ENCODE measurements around the gene MAP3K2.
A peak's percentile ranks its signal among the peaks of the same experiment; 100 is the strongest.

MAP3K2 gene

DNA sequence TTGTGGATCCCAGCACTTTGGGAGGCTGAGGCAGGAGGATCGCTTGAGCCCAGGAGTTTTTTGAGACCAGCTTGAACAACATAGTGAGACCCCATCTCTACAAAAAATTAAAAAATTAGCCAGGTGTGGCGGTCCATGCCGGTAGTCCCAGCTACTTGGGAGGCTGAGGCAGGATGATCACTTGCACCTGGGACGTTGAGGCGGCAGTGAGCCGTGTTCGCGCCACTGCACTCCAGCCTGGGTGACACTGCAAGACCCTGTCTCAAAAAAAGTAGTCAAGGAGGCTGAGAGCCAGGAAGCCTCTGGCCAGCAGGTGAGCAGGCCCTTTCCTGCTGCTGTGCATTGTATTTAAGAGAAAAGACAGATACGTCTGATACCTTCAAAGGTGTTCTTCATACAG, 19.3 kb upstream of the MAP3K2 start:
- DNase-seq, result no peak

DNA sequence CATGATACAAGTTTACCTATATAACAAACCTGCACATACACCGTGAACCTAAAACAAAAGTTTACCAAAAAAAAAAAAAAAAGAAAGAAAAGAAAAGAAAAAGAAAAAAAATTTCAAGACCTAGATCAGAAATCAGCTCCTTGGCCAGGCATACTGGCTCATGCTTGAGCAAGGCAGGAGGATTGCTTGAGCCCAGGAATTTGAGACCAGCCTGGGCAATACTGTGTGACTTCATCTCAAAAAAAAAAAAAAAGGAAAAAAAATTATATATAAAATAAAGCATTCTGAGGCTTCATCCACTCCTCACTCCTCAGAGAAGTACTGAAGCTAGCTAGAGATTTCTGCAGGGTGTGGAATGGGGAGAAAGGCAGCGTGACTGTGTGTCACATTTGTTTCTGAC, 18.7 kb upstream of the MAP3K2 start:
- DNase-seq, result no peak

DNA sequence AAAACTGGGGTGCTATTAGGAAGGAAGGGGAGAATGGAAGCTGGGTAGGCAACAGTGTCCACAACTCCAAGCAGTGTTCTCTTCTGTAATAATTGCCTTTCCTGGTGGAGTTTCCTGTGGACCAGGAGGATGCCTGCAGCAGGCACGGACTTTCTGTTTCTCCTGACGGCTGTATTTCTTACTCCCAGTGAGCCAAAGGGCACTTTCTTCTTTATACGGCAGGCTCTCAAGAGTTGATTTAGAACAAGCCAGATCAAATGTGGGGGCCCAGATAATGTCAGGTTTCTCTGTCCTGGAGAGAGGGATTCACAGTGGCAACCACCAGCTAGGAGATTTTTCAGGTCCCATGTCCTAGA, 17.5 kb upstream of the MAP3K2 start:
- no peak for DNase-seq

DNA sequence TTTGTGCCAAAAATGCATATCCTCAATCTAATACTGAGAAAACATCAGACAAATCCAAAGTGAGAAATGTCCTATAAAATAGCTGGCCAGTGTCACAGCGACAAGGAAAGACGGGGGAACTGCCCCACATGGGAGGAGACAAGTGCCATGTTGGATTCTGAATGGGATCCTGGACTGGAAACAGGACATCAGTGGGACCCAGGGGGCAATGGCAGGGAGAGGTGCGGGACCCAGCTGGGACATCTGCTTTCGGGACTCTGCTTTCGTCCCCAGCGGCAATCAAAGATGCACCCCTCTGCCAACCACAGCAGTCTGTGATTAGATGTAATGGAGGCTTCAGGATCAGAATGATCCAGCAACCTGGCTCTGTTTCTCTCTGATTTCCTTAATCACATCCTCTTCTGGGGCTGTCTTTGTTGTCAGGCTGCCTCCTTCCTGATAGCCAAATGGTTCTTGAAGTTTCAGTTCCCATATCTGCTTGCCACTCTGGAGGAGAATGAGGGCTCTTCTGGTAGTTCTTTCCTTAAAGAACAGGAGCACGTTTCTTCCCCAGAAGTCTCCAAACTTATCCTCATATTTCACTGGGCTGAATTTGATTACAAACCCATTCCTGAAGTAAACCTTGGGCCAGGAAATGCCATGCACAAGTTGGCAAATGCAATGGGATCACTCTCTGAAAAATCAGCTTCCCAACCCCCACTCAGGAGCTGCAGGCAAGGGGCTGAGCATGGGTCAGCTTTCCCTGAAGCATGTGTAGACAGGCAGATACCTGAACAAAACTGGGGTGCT, 16.9 kb upstream of the MAP3K2 start:
- no peak for DNase-seq

DNA sequence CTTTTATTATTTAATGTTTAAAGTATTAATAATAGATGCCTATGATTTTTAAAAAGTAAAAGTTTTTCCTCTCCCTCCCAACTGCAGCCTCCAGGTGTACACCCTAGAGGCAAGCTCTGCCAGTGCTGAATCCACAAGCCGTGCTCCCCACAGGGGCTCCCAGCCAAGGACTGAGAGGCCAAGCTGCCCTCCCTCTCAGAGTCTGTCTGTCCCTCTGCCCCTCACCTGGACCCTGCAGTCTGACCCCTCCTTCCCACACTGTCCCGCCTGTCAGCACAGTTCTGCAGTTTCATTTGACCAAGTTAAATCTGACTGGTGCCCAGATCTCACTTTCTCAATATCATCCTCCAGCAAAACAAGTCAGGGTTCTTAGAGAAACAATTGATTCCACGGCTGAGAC, 15.7 kb upstream of the MAP3K2 start:
- DNase-seq, result no peak

DNA sequence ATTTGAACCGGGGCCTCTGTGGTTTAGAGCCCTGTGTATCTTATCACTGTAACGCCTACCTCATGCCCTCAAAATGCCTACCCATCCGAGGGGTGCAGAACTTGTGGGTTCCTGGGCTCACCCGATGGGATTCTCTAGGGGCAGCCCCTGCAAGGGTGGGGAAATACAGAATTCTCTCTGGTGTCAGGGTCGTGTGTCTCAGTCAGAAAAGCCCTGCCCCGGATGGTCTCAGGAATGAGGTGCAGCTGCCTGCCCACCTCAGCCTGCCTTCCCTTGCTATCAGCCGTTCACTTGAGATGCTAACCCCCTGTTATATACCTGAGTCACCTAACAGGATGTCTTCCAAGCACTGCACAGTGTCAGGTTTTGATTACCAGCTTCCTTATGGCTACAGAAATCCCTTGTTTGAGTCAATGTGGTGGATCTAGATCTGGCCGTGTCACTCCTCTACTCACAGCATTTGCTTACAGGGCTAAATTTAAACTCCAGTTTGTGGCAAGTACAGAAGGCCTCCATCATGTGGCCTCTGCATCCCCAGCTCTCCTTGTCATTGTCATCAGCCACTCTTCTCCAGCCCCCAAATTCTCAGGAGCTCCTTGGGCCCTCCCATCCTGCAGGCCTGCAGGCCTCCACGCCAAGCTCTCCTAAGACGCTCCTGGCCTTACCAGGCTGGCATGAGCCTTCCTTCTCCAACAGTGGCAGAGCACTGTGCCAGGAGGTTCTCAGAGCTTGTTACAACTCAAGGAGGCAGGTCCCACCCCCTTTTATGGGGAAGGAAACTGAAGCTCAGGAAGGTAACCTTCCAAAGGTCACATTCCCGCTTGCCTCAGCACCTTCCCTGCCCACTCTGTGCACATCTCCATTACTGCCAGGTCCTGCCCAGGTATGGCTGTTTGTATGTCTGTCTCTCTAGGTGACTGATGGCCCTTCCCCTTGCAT, 14.3 kb upstream of the MAP3K2 start:
- peak; percentile 47 for DNase-seq

DNA sequence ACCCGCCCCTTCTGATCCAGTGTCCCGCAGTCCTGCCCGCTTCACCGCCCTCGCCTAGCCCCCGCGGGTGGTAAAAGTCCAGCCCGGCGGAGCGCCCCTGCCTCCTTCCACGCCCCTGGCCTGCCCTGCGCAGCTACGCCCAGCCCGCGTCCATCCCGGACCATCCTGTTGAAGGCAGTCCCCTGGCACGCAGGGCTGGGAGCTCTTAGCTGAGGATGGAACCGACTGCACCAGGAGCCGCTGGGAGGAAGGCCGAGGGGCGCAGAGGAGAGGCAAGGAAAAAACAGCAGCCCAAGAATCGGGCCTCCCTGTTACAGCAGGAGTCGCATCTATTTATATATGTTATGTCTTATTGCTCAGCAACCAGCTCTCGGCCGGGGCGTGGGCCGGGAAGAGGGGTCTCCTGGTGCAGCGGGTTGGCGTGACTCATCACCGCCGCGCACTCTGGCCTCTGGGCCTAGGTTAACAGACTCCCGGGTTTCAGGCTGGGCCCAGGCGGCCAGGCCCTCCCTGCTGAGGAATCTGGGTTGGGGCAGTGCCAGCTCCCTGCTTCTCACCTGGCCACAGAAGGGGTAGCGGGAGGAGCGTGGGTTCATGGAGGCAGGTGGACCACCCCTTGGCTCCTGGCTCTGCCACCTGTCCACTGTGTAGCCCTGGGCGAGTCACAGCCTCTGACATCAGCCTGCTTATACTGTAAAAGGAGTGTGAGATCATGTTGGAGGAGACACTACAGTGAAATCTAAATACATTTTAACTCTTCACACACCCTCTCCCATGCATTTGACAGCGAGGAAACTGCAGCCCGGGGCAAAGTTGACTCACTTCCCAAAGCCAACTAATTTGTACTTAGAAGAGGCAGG, 13.4 kb upstream of the MAP3K2 start:
- peak; percentile 89 for DNase-seq

DNA sequence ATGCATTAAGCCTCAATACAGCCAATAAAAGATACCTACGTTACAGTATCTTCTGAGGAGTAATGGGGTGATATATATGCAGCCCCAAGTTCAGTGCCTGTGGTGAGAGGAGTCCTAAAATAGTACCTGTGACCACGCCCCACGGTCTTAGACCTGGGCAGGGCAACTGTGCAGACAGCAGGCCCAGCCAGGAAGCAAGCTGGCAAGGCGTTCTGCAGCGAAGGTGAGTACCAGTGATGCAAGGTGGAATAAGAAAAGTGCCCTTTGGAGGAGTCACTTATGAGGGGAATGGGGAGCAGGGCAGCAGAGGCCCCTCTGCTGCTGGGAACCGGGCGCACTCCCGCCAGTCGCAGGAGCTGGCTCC, 12.7 kb upstream of the MAP3K2 start:
- DNase-seq, result no peak

DNA sequence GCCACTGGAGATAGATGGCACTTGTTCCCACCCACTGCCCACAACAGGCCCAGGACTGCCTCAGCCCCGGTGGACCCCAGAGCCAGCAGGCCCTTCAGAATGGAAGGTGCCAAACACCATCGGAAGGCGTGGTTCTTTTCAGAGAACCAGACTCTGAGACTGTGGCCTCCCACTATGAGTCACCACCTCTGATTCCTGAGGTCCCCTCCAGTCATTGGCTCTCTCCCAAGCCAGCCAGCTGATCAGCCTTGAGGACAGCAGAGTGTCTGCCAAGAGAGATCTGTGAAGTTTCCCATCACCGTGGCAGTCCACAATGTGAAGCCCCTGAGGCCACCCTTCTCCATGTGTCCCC, 10.4 kb upstream of the MAP3K2 start:
- peak; percentile 64 for DNase-seq

DNA sequence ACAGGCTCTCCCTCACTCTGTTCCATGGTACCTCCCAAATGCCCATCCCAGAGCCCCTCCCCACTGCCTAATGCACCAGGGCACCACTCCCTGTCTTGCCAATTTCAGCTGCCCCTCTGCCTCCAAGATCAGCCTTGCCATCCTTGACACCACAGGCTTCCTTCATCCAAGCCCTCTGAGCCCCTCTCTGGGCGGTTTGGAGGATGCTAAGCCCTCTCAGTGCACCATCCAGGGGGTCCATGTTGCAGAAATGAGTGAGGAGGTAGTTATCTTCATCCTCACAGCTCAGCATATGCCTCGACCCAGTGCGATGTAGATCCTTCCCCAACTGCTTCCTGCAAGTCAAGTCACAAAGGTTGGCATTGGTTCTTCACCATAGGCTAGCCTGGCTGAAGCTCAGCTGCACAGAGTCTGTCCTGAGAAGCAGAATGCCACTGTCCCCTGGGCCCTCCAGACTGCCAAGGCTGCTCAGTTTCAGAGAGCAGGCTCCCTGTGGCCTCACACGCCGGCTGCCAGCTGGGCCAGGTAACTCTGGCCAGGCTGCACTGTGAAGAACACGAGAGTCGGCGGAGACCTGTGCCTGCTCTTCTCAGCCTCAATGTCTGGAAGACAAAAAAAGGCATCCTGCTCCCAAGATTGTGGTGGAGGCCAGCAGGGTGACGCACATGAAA, 9.9 kb upstream of the MAP3K2 start:
- DNase-seq, result no peak

DNA sequence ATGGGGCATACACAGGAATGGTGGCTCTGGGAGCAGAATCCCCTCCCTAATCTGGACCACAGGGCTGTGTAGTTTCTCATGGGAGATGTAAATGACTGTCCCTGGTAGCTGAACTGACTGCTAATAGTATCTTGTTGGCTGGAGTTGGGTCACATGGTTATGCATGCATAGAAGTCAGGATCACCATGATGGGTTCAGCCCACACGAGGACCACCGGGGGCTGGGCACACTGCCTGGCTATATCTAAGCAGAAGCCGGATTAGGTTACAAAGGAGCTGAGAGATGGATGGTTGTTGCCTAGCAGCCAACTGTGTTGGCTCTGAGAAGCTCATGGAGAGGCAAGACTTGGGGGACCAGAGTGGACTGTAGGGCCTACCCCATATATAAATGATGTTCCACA, 6.7 kb upstream of the MAP3K2 start:
- no peak for DNase-seq

DNA sequence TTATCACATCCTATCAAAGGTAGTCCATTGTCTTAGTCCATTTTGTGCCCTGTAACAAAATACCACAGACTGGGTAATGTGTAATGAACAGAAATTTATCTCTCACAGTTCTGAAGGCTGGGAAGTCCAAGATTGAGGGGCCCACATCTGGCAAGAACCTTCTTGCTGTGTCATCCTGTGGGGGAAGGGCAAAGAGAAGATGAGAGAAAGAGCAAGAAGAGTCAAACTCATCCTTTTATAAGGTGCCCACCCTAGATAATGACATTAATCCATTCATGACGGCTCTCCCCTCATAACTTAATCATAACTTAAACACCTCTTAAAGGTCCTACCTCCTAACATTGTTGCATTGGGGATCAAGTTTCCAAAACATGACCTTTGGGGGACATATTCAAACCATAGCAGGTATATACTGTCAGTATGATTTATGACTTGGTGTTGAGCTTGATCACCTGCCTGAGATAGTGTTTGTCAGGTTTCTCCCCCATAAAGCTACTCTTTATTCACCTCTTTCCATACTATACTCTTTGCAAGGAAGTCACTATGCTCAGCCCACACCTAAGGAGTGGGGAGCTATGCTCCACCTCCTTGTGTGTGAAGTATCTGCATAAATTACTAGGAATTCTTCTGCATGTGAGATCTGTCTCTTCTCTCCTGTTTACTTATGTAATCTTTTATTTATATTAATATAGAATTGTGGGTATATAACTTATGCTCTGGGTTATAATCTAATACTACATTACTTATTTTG, 5.2 kb upstream of the MAP3K2 start:
- DNase-seq, result no peak

DNA sequence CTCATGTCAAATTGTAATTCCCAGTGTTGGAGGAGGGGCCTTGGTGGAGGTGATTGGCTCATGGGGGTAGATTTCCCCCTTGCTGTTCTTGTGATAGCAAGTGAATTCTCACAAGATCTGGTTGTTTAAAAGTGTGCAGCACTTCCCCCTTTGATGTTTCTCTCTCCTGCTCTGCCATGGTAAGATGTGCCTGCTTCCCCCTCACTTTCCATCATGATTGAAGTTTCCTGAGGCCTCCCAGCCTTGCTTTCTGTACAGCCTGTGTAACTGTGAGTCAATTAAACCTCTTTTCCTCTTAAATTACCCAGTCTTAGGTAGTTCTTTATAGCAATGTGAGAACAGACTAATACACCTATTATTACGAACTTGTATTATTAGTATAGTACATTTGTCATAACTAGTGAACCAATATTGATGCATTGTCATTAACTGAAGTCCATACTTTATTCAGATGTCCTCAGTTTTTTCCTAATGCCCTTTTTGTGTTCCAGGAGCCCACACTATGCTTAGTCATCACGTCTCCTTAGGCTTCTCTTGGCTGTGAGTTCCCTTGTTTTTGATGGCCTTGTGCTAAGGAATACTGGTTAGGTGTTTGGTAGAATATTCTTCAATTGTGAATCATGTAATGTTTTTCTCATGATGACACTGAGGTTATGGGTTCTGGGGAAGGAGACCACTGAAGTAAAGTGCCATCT, 4.5 kb upstream of the MAP3K2 start:
- DNase-seq, result no peak

DNA sequence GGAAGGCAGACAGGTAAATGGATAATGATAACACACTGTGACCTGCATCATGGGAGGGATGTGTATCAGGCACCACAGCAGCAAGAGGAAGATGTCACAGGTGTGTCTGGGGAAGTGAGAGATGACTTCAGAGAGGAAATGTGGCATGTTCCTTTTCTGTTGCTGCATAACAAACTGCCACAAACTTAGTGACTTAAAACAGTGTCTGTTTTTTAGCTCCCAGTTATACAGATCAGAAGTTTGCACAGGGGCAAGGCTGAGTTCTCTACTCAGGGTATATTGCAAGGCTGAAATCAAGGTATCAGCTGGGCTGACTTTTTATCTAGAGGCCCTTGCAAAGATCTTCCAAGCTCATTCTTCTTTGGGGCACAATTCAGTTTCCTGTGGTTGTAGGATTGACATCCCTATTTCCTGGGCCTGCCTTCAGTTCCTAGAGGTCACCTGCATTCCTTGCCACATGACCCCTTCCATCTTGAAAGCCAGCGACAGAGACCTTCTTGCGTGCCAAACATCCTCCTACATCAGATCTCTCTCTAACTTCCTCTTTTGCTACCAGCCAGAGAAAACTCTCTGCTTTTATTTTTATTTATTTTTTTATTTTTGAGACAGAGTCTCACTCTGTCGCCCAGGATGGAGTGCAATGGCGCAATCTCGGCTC, 2.1 kb upstream of the MAP3K2 start:
- DNase-seq, result no peak

DNA sequence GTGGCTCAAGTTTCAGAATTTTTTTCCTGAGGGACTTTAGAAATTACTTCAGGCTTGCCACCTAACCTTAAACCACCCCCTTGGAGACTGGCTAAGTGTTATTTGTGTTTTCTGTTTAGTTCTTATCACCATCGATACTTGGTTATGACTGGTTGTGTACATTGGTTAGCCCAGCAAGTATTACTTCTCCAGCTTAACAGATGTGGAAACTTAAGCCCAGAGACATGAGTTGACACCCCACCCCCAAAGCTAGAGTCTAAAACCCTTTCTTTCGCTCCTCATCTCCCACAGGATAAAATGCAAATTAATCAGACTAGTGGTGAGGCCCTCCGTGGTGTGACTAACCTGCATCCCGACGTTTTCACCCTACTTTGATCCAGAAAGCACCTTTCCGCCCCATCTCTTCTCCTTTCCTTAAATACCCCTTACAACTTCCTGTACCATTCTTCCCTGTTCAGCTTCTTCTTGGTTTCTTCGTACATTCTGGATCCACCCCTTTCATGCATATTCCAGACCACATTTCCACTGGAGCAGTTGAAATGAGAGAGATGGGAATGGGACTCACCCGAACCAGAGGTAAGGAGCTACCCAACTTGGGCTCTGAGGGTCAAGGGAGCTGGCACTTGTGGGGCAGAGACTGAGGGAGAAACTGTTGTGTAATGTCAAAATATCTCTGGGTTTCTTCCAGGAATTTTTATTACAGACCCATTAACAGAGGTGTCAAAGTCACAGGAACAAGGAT, 819 bp upstream of the MAP3K2 start:
- no peak for DNase-seq

DNA sequence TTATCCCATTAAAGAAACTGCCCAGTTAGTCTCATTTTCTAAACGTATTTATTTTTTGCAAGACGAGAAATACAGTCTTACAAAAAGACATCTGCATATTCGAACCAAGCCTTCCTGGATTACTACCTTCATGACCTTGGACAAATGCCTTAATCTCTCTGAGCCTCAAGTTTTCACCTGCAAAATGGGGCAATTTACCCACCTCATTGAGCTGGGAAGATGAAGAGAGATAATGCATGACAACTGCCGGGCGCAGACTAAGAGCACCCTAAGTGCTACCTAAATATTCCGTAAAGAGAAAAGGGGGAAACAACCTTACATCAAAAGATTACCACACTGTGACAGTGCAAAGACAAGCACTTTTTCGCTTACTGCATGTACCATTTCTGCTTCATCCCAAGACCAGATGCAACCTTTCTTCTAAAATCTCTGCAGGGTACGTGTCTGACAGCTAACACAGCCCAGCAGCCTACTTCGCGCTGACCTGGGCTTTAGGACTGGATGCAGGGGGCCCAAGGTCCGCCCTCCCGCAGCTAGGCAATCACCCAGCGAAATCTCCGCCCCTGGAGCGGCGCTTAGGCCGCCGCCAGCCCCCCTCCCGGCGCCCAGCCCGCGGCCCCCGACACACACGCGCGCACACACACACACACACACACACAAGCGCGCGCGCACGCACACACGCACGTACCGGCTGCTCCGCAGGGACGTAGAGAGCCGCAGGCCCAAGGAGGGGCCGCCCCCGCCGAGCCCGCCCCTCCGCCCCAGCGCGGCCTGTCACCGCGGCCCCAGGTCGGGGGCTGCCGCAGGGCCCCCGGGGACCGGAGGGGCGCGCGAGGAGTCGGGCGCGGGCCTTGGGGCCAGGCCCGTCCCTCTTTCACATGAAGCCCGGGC, 766 bp downstream of the MAP3K2 start:
- DNase-seq, result peak; percentile 78

DNA sequence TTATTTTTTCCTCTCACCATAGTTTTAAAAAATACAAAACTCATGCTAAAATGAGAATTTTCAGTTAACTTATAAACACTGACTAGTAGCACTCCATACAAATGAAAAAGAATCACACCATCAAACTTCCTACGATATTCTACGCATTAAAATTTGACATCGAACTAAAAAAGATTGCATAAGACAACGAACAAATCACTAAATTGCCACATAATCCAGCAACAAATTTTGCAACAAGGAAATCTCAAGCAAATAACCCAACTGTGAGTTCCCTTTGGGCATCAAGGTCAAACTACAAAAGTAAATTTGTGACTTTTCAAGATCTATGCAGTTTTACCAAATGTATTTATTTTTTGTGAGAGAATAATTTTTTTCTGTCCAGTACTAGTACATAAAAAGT, 1.5 kb downstream of the MAP3K2 start:
- no peak for DNase-seq

DNA sequence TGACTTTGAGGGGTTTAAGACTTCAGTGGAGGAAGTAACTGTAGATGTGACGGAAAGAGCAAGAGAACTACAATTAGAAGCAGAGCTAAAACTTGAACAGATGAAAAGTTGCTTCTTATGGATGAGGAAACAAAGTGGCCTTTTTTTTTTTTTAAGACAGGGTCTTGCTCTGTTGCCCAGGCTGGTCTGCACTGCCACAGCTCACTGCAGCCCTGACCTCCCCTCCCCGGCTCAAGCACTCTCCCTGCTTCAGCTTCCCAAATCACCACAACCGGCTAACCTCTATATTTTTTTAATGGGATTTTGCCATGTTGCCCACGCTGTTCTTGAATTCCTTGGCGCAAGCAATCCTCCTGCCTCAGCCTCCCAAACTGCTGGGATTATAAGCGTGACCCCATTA, 3.2 kb downstream of the MAP3K2 start:
- DNase-seq, result no peak

DNA sequence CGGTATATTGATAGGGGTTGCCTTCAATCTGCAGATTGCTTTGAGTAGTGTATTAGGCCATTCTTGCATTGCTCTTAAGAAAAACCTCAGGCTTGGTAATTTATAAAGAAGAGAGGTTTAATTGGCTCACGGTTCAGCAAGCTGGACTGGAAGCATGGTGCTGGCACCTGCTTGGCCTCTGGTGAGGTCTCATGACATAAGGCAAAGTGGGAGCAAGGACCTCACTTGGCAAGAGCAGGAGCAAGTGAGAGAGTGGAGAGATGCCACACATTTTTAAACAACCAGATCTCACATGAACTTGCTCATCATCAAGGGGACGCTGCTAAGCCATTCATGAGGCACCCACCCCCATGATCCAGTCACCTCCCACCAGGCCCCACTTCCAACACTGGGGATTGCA, 4.9 kb downstream of the MAP3K2 start:
- DNase-seq, result no peak

Measured in NCI-H226 (cell line).